C4-2B (cell line): Measurements from ENCODE around the gene NUDT12.

Experiments
- H3K27ac ChIP-seq: fragments of 450-650 bp; 2 replicates; pipeline ENCODE4 v1.5.1; 2017
- CTCF ChIP-seq: fragments of 450-650 bp; conservative IDR thresholded peaks from 2 replicates; pipeline ENCODE4 v1.5.1; 2017; ENCODE audit warnings: mild to moderate bottlenecking
- ZFX ChIP-seq: fragments of 450-650 bp; IDR thresholded peaks from 2 replicates; pipeline ENCODE4 v1.6.1; 2017

The NUDT12 gene

GRCh38 chr5:103541569-103541968 is 21.0 kb downstream of the NUDT12 start:
- no peak overlapping the region for H3K27ac ChIP-seq
- TF ChIP-seq ZFX (no peak), CTCF (no peak)

- no peak overlapping the region for H3K27ac ChIP-seq
- TF ChIP-seq CTCF (no peak), ZFX (no peak)
Measured at GRCh38 chr5:103541114-103541513, 21.5 kb downstream of the NUDT12 start.

- TF ChIP-seq ZFX (no peak), CTCF (no peak)
- no peak overlapping the region for H3K27ac ChIP-seq
Measured at GRCh38 chr5:103539376-103540330, 22.9 kb downstream of the NUDT12 start.

- TF ChIP-seq ZFX, result no peak
- no peak for TF ChIP-seq CTCF
- no peak overlapping the region for H3K27ac ChIP-seq
Measured at GRCh38 chr5:103532086-103532734, 30.4 kb downstream of the NUDT12 start.

GRCh38 chr5:103526164-103526915 is 36.2 kb downstream of the NUDT12 start:
- TF ChIP-seq ZFX (no peak), CTCF (no peak)
- no peak overlapping the region for H3K27ac ChIP-seq

GRCh38 chr5:103525361-103525760 is 37.2 kb downstream of the NUDT12 start:
- TF ChIP-seq ZFX, result no peak
- TF ChIP-seq CTCF, result no peak
- H3K27ac ChIP-seq, result no peak overlapping the region

- no peak overlapping the region for H3K27ac ChIP-seq
- no peak for TF ChIP-seq CTCF
- TF ChIP-seq ZFX, result no peak
Measured at GRCh38 chr5:103523319-103523718, 39.3 kb downstream of the NUDT12 start.
